ENCODE data around the gene FBXO22. TPM values are rescaled to one million over a fixed set of nuclear protein-coding genes. Genes with fewer than 3 reads are reported as not detected.

The FBXO22 gene
- total and polyA plus RNA-seq, 2 of the 13 experiments (the other 11 are each of a cell fraction or from before 2014, with no cell fraction given), result 45.7 to 112 TPM

DNA sequence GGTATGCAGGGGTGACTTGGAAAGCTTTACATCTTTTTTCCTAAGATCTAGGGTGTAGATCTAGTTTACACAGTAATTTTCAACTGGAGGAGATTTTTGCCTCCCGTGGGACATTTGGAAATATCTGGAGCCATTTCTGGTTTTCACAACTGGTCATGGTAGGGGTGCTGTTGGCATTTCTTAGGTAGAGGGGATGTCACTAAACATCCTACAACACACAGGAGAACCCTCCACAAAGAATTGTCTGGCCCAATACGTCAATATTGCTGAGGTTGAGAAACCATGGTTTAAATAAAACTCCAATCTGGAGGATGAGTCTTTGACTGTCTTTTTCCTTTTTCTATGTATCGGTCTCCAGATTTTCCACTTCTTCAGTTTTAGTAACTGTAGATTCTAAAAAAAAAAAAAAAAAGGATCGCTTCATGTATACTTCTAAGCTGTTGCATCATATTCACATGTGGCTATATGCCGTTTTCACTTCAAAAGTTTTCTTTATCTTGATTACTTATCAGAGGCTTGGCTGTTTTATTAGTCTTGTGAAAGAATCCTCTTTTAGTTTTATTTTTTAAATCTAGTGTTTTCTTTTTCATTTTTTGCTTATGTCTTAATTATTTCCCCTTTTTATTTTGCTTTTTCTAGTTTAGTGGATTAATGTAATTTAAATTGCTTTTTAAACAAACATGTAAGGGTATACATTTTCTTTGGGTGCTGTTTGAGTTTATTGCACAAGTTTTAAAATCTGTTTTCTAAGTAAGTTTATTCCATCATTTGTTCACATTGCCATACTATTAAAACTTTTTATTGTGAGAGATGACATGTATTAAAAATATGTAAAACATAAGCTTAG is 39.2 kb upstream of the FBXO22 start (continued):
- TF ChIP-seq, protein P1, sequence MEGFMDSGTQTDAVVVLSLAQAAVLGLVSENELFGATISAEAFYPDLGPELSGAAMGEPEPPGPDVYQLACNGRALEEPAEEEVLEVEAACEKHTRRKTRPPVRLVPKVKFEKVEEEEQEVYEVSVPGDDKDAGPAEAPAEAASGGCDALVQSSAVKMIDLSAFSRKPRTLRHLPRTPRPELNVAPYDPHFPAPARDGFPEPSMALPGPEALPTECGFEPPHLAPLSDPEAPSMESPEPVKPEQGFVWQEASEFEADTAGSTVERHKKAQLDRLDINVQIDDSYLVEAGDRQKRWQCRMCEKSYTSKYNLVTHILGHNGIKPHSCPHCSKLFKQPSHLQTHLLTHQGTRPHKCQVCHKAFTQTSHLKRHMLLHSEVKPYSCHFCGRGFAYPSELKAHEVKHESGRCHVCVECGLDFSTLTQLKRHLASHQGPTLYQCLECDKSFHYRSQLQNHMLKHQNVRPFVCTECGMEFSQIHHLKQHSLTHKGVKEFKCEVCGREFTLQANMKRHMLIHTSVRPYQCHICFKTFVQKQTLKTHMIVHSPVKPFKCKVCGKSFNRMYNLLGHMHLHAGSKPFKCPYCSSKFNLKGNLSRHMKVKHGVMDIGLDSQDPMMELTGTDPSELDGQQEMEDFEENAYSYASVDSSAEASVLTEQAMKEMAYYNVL (CRISPR knock-in tag; IDR thresholded peaks at IDR 0.05; ENCODE audit: borderline replicate concordance), result no peak
- TF ChIP-seq ZNF205 (CRISPR knock-in tag; IDR thresholded peaks at IDR 0.05), result no peak
- no peak for TF ChIP-seq MXI1 (IDR thresholded peaks at IDR 0.05; ENCODE audit: borderline replicate concordance, low read depth, low read length)
- TF ChIP-seq, protein P2, sequence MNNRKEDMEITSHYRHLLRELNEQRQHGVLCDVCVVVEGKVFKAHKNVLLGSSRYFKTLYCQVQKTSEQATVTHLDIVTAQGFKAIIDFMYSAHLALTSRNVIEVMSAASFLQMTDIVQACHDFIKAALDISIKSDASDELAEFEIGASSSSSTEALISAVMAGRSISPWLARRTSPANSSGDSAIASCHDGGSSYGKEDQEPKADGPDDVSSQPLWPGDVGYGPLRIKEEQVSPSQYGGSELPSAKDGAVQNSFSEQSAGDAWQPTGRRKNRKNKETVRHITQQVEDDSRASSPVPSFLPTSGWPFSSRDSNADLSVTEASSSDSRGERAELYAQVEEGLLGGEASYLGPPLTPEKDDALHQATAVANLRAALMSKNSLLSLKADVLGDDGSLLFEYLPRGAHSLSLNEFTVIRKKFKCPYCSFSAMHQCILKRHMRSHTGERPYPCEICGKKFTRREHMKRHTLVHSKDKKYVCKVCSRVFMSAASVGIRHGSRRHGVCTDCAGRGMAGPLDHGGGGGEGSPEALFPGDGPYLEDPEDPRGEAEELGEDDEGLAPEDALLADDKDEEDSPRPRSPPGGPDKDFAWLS (CRISPR knock-in tag; IDR thresholded peaks at IDR 0.05; ENCODE audit: borderline replicate concordance), result no peak
- TF ChIP-seq, protein P3, sequence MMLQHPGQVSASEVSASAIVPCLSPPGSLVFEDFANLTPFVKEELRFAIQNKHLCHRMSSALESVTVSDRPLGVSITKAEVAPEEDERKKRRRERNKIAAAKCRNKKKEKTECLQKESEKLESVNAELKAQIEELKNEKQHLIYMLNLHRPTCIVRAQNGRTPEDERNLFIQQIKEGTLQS (CRISPR knock-in tag; IDR thresholded peaks at IDR 0.05), result no peak
- TF ChIP-seq KDM1A (CRISPR knock-in tag; IDR thresholded peaks at IDR 0.05), result no peak
- TF ChIP-seq ZNF451 (CRISPR knock-in tag; IDR thresholded peaks at IDR 0.05), result no peak
- TF ChIP-seq, protein P4, sequence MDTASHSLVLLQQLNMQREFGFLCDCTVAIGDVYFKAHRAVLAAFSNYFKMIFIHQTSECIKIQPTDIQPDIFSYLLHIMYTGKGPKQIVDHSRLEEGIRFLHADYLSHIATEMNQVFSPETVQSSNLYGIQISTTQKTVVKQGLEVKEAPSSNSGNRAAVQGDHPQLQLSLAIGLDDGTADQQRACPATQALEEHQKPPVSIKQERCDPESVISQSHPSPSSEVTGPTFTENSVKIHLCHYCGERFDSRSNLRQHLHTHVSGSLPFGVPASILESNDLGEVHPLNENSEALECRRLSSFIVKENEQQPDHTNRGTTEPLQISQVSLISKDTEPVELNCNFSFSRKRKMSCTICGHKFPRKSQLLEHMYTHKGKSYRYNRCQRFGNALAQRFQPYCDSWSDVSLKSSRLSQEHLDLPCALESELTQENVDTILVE (CRISPR knock-in tag; IDR thresholded peaks at IDR 0.05), result no peak
- TF ChIP-seq, protein P5, sequence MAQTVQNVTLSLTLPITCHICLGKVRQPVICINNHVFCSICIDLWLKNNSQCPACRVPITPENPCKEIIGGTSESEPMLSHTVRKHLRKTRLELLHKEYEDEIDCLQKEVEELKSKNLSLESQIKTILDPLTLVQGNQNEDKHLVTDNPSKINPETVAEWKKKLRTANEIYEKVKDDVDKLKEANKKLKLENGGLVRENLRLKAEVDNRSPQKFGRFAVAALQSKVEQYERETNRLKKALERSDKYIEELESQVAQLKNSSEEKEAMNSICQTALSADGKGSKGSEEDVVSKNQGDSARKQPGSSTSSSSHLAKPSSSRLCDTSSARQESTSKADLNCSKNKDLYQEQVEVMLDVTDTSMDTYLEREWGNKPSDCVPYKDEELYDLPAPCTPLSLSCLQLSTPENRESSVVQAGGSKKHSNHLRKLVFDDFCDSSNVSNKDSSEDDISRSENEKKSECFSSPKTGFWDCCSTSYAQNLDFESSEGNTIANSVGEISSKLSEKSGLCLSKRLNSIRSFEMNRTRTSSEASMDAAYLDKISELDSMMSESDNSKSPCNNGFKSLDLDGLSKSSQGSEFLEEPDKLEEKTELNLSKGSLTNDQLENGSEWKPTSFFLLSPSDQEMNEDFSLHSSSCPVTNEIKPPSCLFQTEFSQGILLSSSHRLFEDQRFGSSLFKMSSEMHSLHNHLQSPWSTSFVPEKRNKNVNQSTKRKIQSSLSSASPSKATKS (CRISPR knock-in tag; IDR thresholded peaks at IDR 0.05), result no peak

All from HepG2 (cell line).